HCT116 (cell line): ENCODE data around the gene GPC5. TPM values are rescaled to one million over a fixed set of nuclear protein-coding genes. Genes with fewer than 3 reads are reported as not detected.

ENCODE experiments used
- ATAC-seq: fragments of 200-7000 bp; cut with Tn5 transposase; 2 replicates; pipeline ENCODE4 v1.9.1; 2020; ENCODE audit warnings: mild to moderate bottlenecking, moderate library complexity
- BruUV-seq: library from RNA; stranded (reverse); fragments of 400-500 nt; replicated peaks from 2 replicates; lab custom pipeline; 2021; lab: Mats Ljungman, UMichigan
- CTCF ChIA-PET: fragments of 300-600 bp; sonication (Branson Sonifier 250); formaldehyde crosslinking; loops from one replicate; lab custom pipeline; 2021; ENCODE audit warnings: antibody characterized with exemption; lab: Charles Lee
- POLR2A ChIA-PET: fragments of 300-600, 350-600 bp; sonication (Branson Sonifier 250); formaldehyde crosslinking; loops from one replicate; lab custom pipeline; 2021; ENCODE audit warnings: antibody characterized with exemption; lab: Charles Lee
- RAD21 ChIA-PET, 2 experiments: fragments of 300-600 bp; sonication (Branson Sonifier 250); formaldehyde crosslinking; loops; one replicate each; lab custom pipeline; 2023; ENCODE audit warnings: low total read pairs in 2 of 2; ENCODE audit not compliant: uncharacterized antibody in 2 of 2, unreplicated experiment in 2 of 2, low non-redundant PET in 1 of 2; lab: Charles Lee
- DNase-seq: peaks from one replicate; pipeline ENCODE4 v3.0.0-alpha.2; 2010; ENCODE audit warnings: low read depth, low spot score
- H2AFZ ChIP-seq: fragments of 200-600 bp; shearing (Covaris generic), sonication (generic); 2 replicates; pipeline ENCODE4 v1.6.1; 2017; ENCODE audit warnings: low read depth, mixed run types, mixed read lengths, antibody characterized with exemption, low read length; ENCODE audit not compliant: poor library complexity, severe bottlenecking
- H3K27ac ChIP-seq: 2 replicates; pipeline ENCODE4 v1.5.1; 2012; ENCODE audit warnings: low read depth, low read length
- H3K27me3 ChIP-seq: fragments of 200-600 bp; sonication (generic); 2 replicates; pipeline ENCODE4 v1.6.1; 2016; ENCODE audit warnings: mixed run types, low read length, mixed read lengths; ENCODE audit not compliant: insufficient read depth
- H3K36me3 ChIP-seq, 2 experiments: fragments of 200-500 bp in 1 of 2; fragments of 200-600 bp in 1 of 2; sonication (Bioruptor generic) in 1 of 2; sonication (generic) in 1 of 2; 2 replicates each; pipeline versions ENCODE4 v1.5.1 to v1.6.1; 2014 to 2016; ENCODE audit warnings: low read length in 2 of 2, inconsistent platforms in 1 of 2, mixed read lengths in 1 of 2, mixed run types in 1 of 2; ENCODE audit not compliant: insufficient read depth in 2 of 2, control insufficient read depth in 1 of 2
- H3K4me1 ChIP-seq, 2 experiments: fragments of 200-600 bp in 1 of 2; sonication (generic) in 1 of 2; 2 replicates each; pipeline versions ENCODE4 v1.5.1 to v1.6.1; 2012 to 2017; ENCODE audit warnings: low read length in 2 of 2, inconsistent platforms in 1 of 2, mild to moderate bottlenecking in 1 of 2, mixed read lengths in 1 of 2, mixed run types in 1 of 2, moderate library complexity in 1 of 2; ENCODE audit not compliant: insufficient read depth in 2 of 2, control insufficient read depth in 1 of 2
- H3K4me2 ChIP-seq: fragments of 200-600 bp; sonication (generic); 2 replicates; pipeline ENCODE4 v1.6.1; 2017; ENCODE audit warnings: mixed run types, low read length, mixed read lengths
- H3K4me3 ChIP-seq, 2 experiments: fragments of 200-600 bp in 1 of 2; sonication (generic) in 1 of 2; replicated peaks in 1 of 2; 2 replicates each; pipeline ENCODE4 v1.5.1; 2011 to 2016; ENCODE audit warnings: low read length in 2 of 2, control low read depth in 1 of 2, low read depth in 1 of 2, mild to moderate bottlenecking in 1 of 2, mixed read lengths in 1 of 2, mixed run types in 1 of 2
- H3K79me2 ChIP-seq: fragments of 200-600 bp; sonication (generic); 2 replicates; pipeline ENCODE4 v1.6.1; 2017; ENCODE audit warnings: mild to moderate bottlenecking, mixed run types, low read length, moderate library complexity, mixed read lengths; ENCODE audit not compliant: insufficient read depth
- H3K9ac ChIP-seq: fragments of 200-600 bp; sonication (generic); 2 replicates; pipeline ENCODE4 v1.6.1; 2016; ENCODE audit warnings: low read length, mixed read lengths
- H3K9me2 ChIP-seq: fragments of 200-600 bp; sonication (generic), shearing (Covaris generic); 2 replicates; pipeline ENCODE4 v1.6.1; 2017; ENCODE audit warnings: mixed run types, mild to moderate bottlenecking, moderate library complexity; ENCODE audit not compliant: insufficient read depth
- H3K9me3 ChIP-seq, 2 experiments: fragments of 200-500 bp in 1 of 2; fragments of 200-600 bp in 1 of 2; sonication (Bioruptor generic) in 1 of 2; sonication (generic) in 1 of 2; 2 replicates each; pipeline ENCODE4 v1.6.1; 2014 to 2017; ENCODE audit warnings: low read length in 2 of 2, mixed read lengths in 2 of 2, inconsistent platforms in 1 of 2, low read depth in 1 of 2, mild to moderate bottlenecking in 1 of 2, mixed run types in 1 of 2, moderate library complexity in 1 of 2; ENCODE audit not compliant: control insufficient read depth in 1 of 2, insufficient read depth in 1 of 2
- H4K20me1 ChIP-seq: fragments of 200-600 bp; sonication (generic), shearing (Covaris generic); 2 replicates; pipeline ENCODE4 v1.6.1; 2017; ENCODE audit warnings: mixed run types, mild to moderate bottlenecking, moderate library complexity; ENCODE audit not compliant: insufficient read depth
- ATF3 ChIP-seq: IDR thresholded peaks from 2 replicates; pipeline ENCODE4 v1.6.1; 2012
- CEBPB ChIP-seq: IDR thresholded peaks from 2 replicates; pipeline ENCODE4 v1.6.1; 2012; ENCODE audit warnings: low read depth
- CTCF ChIP-seq, 3 experiments: fragments of 200-600 bp in 1 of 3; sonication (generic) in 1 of 3; IDR thresholded peaks in 2 of 3; conservative IDR thresholded peaks in 1 of 3; 2 replicates each; pipeline ENCODE4 v1.5.1; 2012 to 2017; ENCODE audit warnings: low read depth in 2 of 3, low read length in 2 of 3, antibody characterized with exemption in 1 of 3, borderline replicate concordance in 1 of 3, control low read depth in 1 of 3, mild to moderate bottlenecking in 1 of 3, mixed read lengths in 1 of 3, mixed run types in 1 of 3, moderate library complexity in 1 of 3; ENCODE audit not compliant: insufficient read depth in 1 of 3
- EGR1 ChIP-seq: IDR thresholded peaks from 2 replicates; pipeline ENCODE4 v1.6.1; 2012; ENCODE audit warnings: low read depth
- ELF1 ChIP-seq: IDR thresholded peaks from 2 replicates; pipeline ENCODE4 v1.6.1; 2012; ENCODE audit warnings: low read depth, borderline replicate concordance
- EZH2 ChIP-seq: fragments of 200-600 bp; sonication (generic); IDR thresholded peaks from 2 replicates; pipeline ENCODE4 v1.6.1; 2017; ENCODE audit warnings: antibody characterized with exemption, mixed run types
- EZH2phosphoT487 ChIP-seq: fragments of 200-600 bp; IDR thresholded peaks from 2 replicates; pipeline ENCODE4 v1.6.1; 2018; ENCODE audit warnings: antibody characterized with exemption, borderline replicate concordance
- FOSL1 ChIP-seq: IDR thresholded peaks from 2 replicates; pipeline ENCODE4 v1.6.1; 2012; ENCODE audit warnings: low read depth
- JUND ChIP-seq: IDR thresholded peaks from 2 replicates; pipeline ENCODE4 v1.6.1; 2012
- MAX ChIP-seq: IDR thresholded peaks from 2 replicates; pipeline ENCODE4 v1.6.1; 2012
- POLR2A ChIP-seq: IDR thresholded peaks from 2 replicates; pipeline ENCODE4 v1.7.0; 2011; ENCODE audit warnings: borderline replicate concordance; ENCODE audit not compliant: insufficient read depth, insufficient read length; ENCODE audit errors: extremely low read depth
- POLR2AphosphoS5 ChIP-seq: IDR thresholded peaks from 2 replicates; pipeline ENCODE4 v1.6.1; 2011; ENCODE audit warnings: mild to moderate bottlenecking, low read depth, low read length, moderate library complexity
- RAD21 ChIP-seq: IDR thresholded peaks from 2 replicates; pipeline ENCODE4 v1.6.1; 2012; ENCODE audit warnings: low read depth, mild to moderate bottlenecking
- REST ChIP-seq: IDR thresholded peaks from 2 replicates; pipeline ENCODE4 v1.6.1; 2012; ENCODE audit warnings: low read depth
- SP1 ChIP-seq: IDR thresholded peaks from 2 replicates; pipeline ENCODE4 v1.6.1; 2012; ENCODE audit warnings: low read depth
- SRF ChIP-seq: IDR thresholded peaks from 2 replicates; pipeline ENCODE4 v1.6.1; 2012; ENCODE audit warnings: low read depth
- TCF7L2 ChIP-seq: IDR thresholded peaks from 2 replicates; pipeline ENCODE4 v1.7.0; 2011; ENCODE audit warnings: borderline replicate concordance, inconsistent platforms; ENCODE audit not compliant: insufficient read depth, insufficient read length; ENCODE audit errors: extremely low read depth
- ZBTB33 ChIP-seq: IDR thresholded peaks from 2 replicates; pipeline ENCODE4 v1.6.1; 2011; ENCODE audit warnings: mild to moderate bottlenecking, low read length, moderate library complexity; ENCODE audit not compliant: insufficient replicate concordance; ENCODE audit errors: extremely low read depth
- ZNF274 ChIP-seq: fragments of 200-500 bp; sonication (Bioruptor generic); IDR thresholded peaks from 2 replicates; pipeline ENCODE4 v1.6.1; 2014; ENCODE audit warnings: mild to moderate bottlenecking, low read depth, low read length, inconsistent platforms
- intact Hi-C: fragments of 100-400 bp; cut with micrococcal nuclease; formaldehyde crosslinking; loops from 2 replicates; pipeline ENCODE4 v1.10.0; 2022
- total RNA-seq: library from RNA; stranded (reverse); gene quantifications from one replicate; pipeline ENCODE4 v1.2.1, GENCODE V29; 2021; ENCODE audit not compliant: unreplicated experiment

The GPC5 gene
- total RNA-seq, 1 experiment from 2014 or later: not detected

GRCh38 chr13:92566767-92567166 is 1168.3 kb downstream of the GPC5 start:
- ATAC-seq (no peak), DNase-seq (no peak)
- no peak overlapping the region for H3K4me2 ChIP-seq
- no peak overlapping the region for H3K9ac ChIP-seq
- H3K9me2 ChIP-seq: no peaks in the 10 kb centered on the region
- H3K9me3 ChIP-seq: peaks cover 0 to 22% of the 10 kb centered on the region in 2 experiments; a peak in 2 of 4 replicates
- ChIA-PET POLR2A (no interaction called here), CTCF (no interaction called here), RAD21 (no interaction called here)
- TF ChIP-seq ZNF274 (no peak), CEBPB (no peak), EGR1 (no peak), POLR2AphosphoS5 (no peak), JUND (no peak), SRF (no peak), FOSL1 (no peak), POLR2A (no peak), EZH2 (no peak), TCF7L2 (no peak), MAX (no peak), CTCF (IDR thresholded peaks at IDR 0.05 in 2 of 3, conservative IDR thresholded peaks at IDR 0.05 in 1 of 3; ENCODE audit: borderline replicate concordance in 1 of 3, insufficient read depth in 1 of 3, low read depth in 2 of 3, low read length in 2 of 3) (no peak), ELF1 (no peak), EZH2phosphoT487 (no peak), ZBTB33 (no peak), REST (no peak), SP1 (no peak), RAD21 (no peak), ATF3 (no peak)
- no peak overlapping the region for H3K4me3 ChIP-seq
- no peaks in the 10 kb centered on the region for H3K4me1 ChIP-seq
- no peak overlapping the region for H3K27ac ChIP-seq
- H2AFZ ChIP-seq: no peak overlapping the region
- no peaks in the 10 kb centered on the region for H3K27me3 ChIP-seq
- H3K79me2 ChIP-seq: no peaks in the 10 kb centered on the region
- no TSS peak for BruUV-seq
- intact Hi-C loops: no loop called here
- H3K36me3 ChIP-seq: no peaks in the 10 kb centered on the region
- no peaks in the 10 kb centered on the region for H4K20me1 ChIP-seq
